GM12872 (cell line): ENCODE data around the gene GAD1.

Experiments used
- CTCF ChIP-seq: IDR thresholded peaks from 3 replicates; pipeline ENCODE4 v1.5.1; 2011; ENCODE audit warnings: low read depth, mild to moderate bottlenecking, low read length, moderate library complexity; ENCODE audit not compliant: insufficient read depth

Gene GAD1

DNA sequence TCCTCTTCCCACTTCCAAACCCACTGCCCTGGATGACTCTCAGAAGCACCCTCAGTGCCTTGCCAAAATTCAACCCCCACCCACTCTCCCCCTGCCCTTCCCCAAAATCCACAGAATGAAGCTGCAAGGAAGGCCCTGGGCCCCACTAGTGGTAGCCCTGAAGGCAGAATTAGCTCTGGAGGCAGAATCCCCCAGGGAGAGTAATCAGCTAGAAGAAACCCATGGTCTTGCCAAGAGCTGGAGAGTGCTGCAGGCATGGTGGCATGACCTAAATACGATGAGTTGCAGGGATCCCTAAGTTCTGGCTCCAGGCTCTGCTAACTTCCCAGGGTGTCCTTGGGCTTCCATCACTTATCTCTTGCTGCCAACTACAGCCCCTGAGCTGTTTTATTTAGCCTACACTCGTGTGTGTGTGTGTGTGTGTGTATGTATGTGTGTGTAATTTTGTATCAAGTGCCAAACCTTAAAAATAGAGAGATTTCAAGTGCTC, 7.9 kb downstream of the GAD1 start:
- no peak for TF ChIP-seq CTCF

- TF ChIP-seq CTCF, result no peak
Observed at GRCh38 chr2:170827841-170828532, 11.3 kb downstream of the GAD1 start.

DNA sequence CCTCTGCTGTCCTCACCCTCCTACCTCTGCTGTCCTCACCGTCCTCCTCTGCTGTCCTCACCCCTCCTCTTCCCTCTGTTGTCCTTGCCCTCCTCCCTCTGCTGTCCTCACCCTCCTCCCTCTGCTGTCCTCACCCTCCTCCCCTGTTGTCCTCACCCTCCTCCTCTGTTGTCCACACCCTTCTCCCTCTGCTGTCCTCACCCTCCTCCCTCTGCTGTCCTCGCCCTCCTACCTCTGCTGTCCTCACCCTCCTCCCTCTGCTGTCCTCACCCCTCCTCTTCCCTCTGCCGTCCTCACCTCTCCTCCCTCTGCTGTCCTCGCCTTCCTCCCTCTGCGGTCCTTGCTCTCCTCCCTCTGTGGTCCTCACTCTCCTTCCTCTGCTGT, 11.8 kb downstream of the GAD1 start:
- TF ChIP-seq CTCF, result no peak

DNA sequence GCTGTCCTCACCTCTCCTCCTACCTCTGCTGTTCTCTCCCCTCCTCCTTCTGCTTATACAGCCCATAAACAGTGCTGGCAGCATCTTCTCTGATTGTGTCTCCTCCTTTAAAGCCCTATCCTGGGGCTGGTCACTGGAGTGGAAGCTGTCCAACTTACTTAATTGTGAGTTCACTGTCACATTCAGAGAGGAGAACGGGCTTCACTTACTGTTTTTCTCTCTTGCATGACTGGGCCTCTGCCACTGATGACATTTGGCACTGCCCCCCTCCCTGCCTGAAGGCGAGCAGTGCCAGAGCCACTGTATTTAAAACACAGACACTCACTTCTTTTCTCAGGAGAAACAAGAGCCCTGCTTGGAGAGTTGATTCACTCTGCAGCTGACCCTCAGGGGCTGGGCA, 12.3 kb downstream of the GAD1 start:
- no peak for TF ChIP-seq CTCF

DNA sequence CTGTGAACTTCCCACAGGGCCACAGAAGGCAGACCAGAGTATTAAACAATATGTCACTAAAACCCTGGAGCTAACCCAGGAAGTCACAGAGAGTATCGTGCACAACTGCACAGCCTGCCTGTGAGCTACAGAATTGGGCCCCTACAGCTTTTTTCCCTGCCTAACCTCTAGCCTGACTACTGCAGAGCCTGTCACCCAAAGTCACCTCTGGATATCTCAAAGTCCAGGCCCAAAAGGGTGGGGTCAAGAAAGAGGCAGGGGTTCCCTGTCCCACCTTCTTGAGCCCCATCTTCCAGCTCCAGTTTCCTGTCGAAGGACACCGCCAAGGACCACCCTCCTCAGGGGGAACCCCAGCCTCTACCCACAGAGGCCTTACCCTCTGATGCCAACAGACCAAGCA, 13.5 kb downstream of the GAD1 start:
- TF ChIP-seq CTCF, result no peak

DNA sequence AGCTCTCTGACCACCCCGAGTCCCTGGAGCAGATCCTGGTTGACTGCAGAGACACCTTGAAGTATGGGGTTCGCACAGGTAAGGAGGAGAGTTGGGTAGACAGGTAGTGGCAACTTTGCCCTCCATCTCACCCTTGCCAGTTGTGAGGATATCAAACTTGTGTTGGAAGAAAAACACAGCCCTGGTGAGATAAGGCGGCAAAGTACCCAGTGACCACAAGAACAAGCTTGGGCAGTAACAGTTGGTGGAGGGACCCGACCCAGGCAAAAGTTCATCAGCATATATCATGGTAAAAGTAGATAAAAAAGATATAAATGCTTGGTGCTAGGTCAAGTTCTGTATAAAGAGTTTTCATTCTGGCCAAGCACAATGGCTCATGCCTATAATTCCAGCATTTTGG, 14.4 kb downstream of the GAD1 start:
- TF ChIP-seq CTCF, result no peak

GRCh38 chr2:170836027-170836426, 19.3 kb downstream of the GAD1 start:
- no peak for TF ChIP-seq CTCF

- TF ChIP-seq CTCF, result no peak
Observed at GRCh38 chr2:170840717-170841210, 24.1 kb downstream of the GAD1 start.
